GM23338 (cell line): Measurements from ENCODE around the gene LDB3. TPM values are rescaled to one million over a fixed set of nuclear protein-coding genes. Genes with fewer than 3 reads are reported as not detected.

Experiments used
- ATAC-seq: fragments of 200-7000 bp; cut with Tn5 transposase; 3 replicates; pipeline ENCODE4 v1.9.1; 2020
- DNase-seq: peaks from one replicate; pipeline ENCODE4 v3.0.0-alpha.2; 2015; ENCODE audit warnings: low spot score
- H2AFZ ChIP-seq: fragments of 200-600 bp; sonication (generic); 2 replicates; pipeline ENCODE4 v1.8.0; 2016; ENCODE audit warnings: antibody characterized with exemption, mild to moderate bottlenecking, moderate library complexity
- H3F3A ChIP-seq: fragments of 200-600 bp; sonication (generic); replicated peaks from 2 replicates; pipeline ENCODE4 v1.8.0; 2017; ENCODE audit warnings: antibody characterized with exemption, mixed run types, low read depth
- H3K27ac ChIP-seq: fragments of 200-600 bp; sonication (generic); 2 replicates; pipeline ENCODE4 v1.6.1; 2016; ENCODE audit warnings: low read depth
- H3K27me3 ChIP-seq: fragments of 200-600 bp; sonication (generic); 2 replicates; pipeline ENCODE4 v1.8.0; 2016; ENCODE audit warnings: mild to moderate bottlenecking, mixed run types, moderate library complexity; ENCODE audit not compliant: insufficient read depth
- H3K36me3 ChIP-seq: fragments of 200-600 bp; sonication (generic); 2 replicates; pipeline ENCODE4 v1.8.0; 2016; ENCODE audit warnings: mild to moderate bottlenecking; ENCODE audit not compliant: insufficient read depth
- H3K4me1 ChIP-seq: fragments of 200-600 bp; sonication (generic); 2 replicates; pipeline ENCODE4 v1.8.0; 2016; ENCODE audit warnings: mild to moderate bottlenecking, moderate library complexity; ENCODE audit not compliant: insufficient read depth
- H3K4me2 ChIP-seq: fragments of 200-600 bp; sonication (generic); 2 replicates; pipeline ENCODE4 v1.7.1; 2017; ENCODE audit warnings: mixed run types
- H3K4me3 ChIP-seq: fragments of 200-600 bp; sonication (generic); 2 replicates; pipeline ENCODE4 v1.6.1; 2016; ENCODE audit warnings: mixed run types
- H3K79me2 ChIP-seq: fragments of 200-600 bp; sonication (generic); replicated peaks from 2 replicates; pipeline ENCODE4 v1.8.0; 2017; ENCODE audit warnings: mild to moderate bottlenecking; ENCODE audit not compliant: insufficient read depth
- H3K9me2 ChIP-seq: fragments of 200-600 bp; sonication (generic); 2 replicates; pipeline ENCODE4 v1.8.0; 2017; ENCODE audit not compliant: insufficient read depth
- H4K20me1 ChIP-seq: fragments of 200-600 bp; sonication (generic); replicated peaks from 2 replicates; pipeline ENCODE4 v1.8.0; 2017; ENCODE audit warnings: mild to moderate bottlenecking; ENCODE audit not compliant: insufficient read depth
- H3K27ac Mint-ChIP-seq: 2 replicates; pipeline ENCODE4 v1.8.0; 2020; ENCODE audit warnings: inconsistent platforms, mild to moderate bottlenecking, moderate library complexity, mixed read lengths
- H3K27me3 Mint-ChIP-seq: 3 replicates; pipeline ENCODE4 v1.8.0; 2022; ENCODE audit warnings: low read depth, mild to moderate bottlenecking, moderate library complexity, mixed read lengths, inconsistent platforms; ENCODE audit not compliant: insufficient read depth, poor library complexity
- H3K36me3 Mint-ChIP-seq: 3 replicates; pipeline ENCODE4 v1.8.0; 2021; ENCODE audit warnings: low read depth, mild to moderate bottlenecking, inconsistent platforms, moderate library complexity, mixed read lengths
- H3K4me1 Mint-ChIP-seq: 3 replicates; pipeline ENCODE4 v1.8.0; 2020; ENCODE audit warnings: mild to moderate bottlenecking, inconsistent platforms, mixed read lengths
- H3K4me3 Mint-ChIP-seq: 3 replicates; pipeline ENCODE4 v1.8.0; 2021; ENCODE audit warnings: moderate library complexity, mild to moderate bottlenecking, inconsistent platforms, mixed read lengths
- H3K9me3 Mint-ChIP-seq: 3 replicates; pipeline ENCODE4 v1.8.0; 2020; ENCODE audit warnings: moderate library complexity, mild to moderate bottlenecking, inconsistent platforms, mixed read lengths
- CREB1 ChIP-seq: fragments of 250-450 bp; sonication (Bioruptor Pico); IDR thresholded peaks from 2 replicates; pipeline ENCODE4 v1.5.0; 2020; ENCODE audit warnings: low read depth, mild to moderate bottlenecking, moderate library complexity
- EZH2 ChIP-seq: fragments of 200-600 bp; sonication (generic); IDR thresholded peaks from one replicate; pipeline ENCODE4 v1.8.0; 2017; ENCODE audit warnings: antibody characterized with exemption, mild to moderate bottlenecking, low read depth; ENCODE audit not compliant: unreplicated experiment
- EZH2phosphoT487 ChIP-seq: fragments of 200-600 bp; sonication (generic); IDR thresholded peaks from one replicate; pipeline ENCODE4 v1.8.1; 2018; ENCODE audit warnings: antibody characterized with exemption; ENCODE audit not compliant: unreplicated experiment
- JUNB ChIP-seq: IDR thresholded peaks from one replicate; pipeline ENCODE4 v1.6.1; 2016; ENCODE audit warnings: antibody characterized with exemption; ENCODE audit not compliant: unreplicated experiment
- NANOG ChIP-seq: IDR thresholded peaks from 2 replicates; pipeline ENCODE4 v1.6.1; 2016; ENCODE audit warnings: antibody characterized with exemption, borderline replicate concordance
- POLR2AphosphoS5 ChIP-seq: IDR thresholded peaks from 2 replicates; pipeline ENCODE4 v1.6.1; 2016; ENCODE audit warnings: antibody characterized with exemption, low read depth
- STAT1 ChIP-seq: IDR thresholded peaks from one replicate; pipeline ENCODE4 v1.6.1; 2016; ENCODE audit warnings: antibody characterized with exemption; ENCODE audit not compliant: unreplicated experiment
- ZNF114 ChIP-seq: fragments of 250-450 bp; sonication (Bioruptor Pico); IDR thresholded peaks from 2 replicates; pipeline ENCODE4 v1.5.0; 2020; ENCODE audit warnings: mild to moderate bottlenecking, moderate library complexity
- ZNF331 ChIP-seq: fragments of 250-450 bp; sonication (Bioruptor Pico); IDR thresholded peaks from 2 replicates; pipeline ENCODE4 v1.5.0; 2020; ENCODE audit warnings: low read depth, mild to moderate bottlenecking, moderate library complexity
- polyA plus RNA-seq: library from polyadenylated mRNA; unstranded; fragments of >200 nt; fragmentation: Nextera tagmentation; extraction: Ambion mirVana; gene quantifications from 2 replicates; pipeline ENCODE4 v1.2.1, GENCODE V29; 2016
- total RNA-seq: library from RNA; depleted of rRNA; stranded (reverse); fragments of >200 nt; shearing (Covaris generic); gene quantifications from 2 replicates; pipeline ENCODE4 v1.2.3, GENCODE V29; 2014
- TF ChIP-seq, protein P1 (sequence below): fragments of 250-450 bp; sonication (Bioruptor Pico); IDR thresholded peaks from 2 replicates; pipeline ENCODE4 v1.5.0; 2020; ENCODE audit warnings: mild to moderate bottlenecking, moderate library complexity
- TF ChIP-seq, protein P2 (sequence below): IDR thresholded peaks from 2 replicates; pipeline ENCODE4 v1.6.1; 2016; ENCODE audit warnings: antibody characterized with exemption
- TF ChIP-seq, protein P3 (sequence below): IDR thresholded peaks from one replicate; pipeline ENCODE4 v1.6.1; 2018; ENCODE audit warnings: antibody characterized with exemption; ENCODE audit not compliant: unreplicated experiment

Gene LDB3
- total and polyA plus RNA-seq, 2 experiments from 2014 or later = 0.14 to 0.16 TPM

DNA sequence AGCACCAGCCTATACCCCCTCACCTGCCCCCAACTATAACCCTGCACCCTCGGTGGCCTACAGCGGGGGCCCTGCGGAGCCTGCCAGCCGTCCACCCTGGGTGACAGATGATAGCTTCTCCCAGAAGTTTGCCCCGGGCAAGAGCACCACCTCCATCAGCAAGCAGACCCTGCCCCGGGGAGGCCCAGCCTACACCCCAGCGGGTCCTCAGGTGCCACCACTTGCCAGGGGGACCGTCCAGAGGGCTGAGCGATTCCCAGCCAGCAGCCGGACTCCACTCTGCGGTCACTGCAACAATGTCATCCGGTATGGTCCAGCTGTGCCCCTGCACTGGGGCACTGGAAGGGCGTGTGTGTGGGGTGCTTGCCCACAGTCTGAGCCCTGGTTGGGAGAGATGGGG is 48.2 kb downstream of the LDB3 start:
- Mint-ChIP-seq H3K9me3 (no peaks in the 10 kb centered on the region), H3K4me1 (peaks cover 28% of the 10 kb centered on the region), H3K27me3 (peaks cover 13% of the 10 kb centered on the region), H3K27ac (no peak overlapping the region), H3K4me3 (no peak overlapping the region), H3K36me3 (no peaks in the 10 kb centered on the region)
- ATAC-seq (no peak), DNase-seq (no peak)
- Histone ChIP-seq H3K79me2 (no peaks in the 10 kb centered on the region), H3K27me3 (no peaks in the 10 kb centered on the region), H4K20me1 (no peaks in the 10 kb centered on the region), H3K27ac (no peak overlapping the region), H3K4me1 (peaks cover 22% of the 10 kb centered on the region), H3K9me2 (no peaks in the 10 kb centered on the region), H3K4me2 (no peak overlapping the region), H3F3A (peaks cover 5% of the 10 kb centered on the region; the same call in 1 of the 2 replicates), H2AFZ (no peak overlapping the region), H3K36me3 (no peaks in the 10 kb centered on the region), H3K4me3 (no peak overlapping the region)
- TF ChIP-seq STAT1 (no peak), NANOG (no peak), JUNB (no peak), EZH2 (no peak), CREB1 (CRISPR knock-in tag) (no peak)

DNA sequence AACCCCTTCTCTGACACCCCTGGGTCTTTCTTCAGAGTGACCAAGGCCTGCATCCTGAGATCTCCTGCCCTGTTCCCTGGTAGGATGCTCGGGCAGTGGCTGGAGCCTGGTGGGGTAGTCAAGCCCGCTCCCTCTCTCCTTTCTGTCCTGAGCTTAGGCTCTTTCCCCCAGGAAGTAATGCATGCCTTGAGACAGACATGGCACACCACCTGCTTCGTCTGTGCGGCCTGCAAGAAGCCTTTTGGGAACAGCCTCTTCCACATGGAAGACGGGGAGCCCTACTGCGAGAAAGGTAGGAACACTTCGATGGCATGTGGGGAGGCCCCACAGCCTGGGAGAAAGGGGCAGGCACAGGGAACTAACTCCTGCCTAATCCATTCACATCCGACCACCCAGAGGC is 50.2 kb downstream of the LDB3 start:
- no peaks in the 10 kb centered on the region for H3K27me3 ChIP-seq
- H3K36me3 ChIP-seq = no peaks in the 10 kb centered on the region
- peaks cover 25% of the 10 kb centered on the region for H3K4me1 Mint-ChIP-seq
- H3K9me3 Mint-ChIP-seq = no peaks in the 10 kb centered on the region
- H3K27ac Mint-ChIP-seq = no peak overlapping the region
- no peak for ATAC-seq
- H3K79me2 ChIP-seq = no peaks in the 10 kb centered on the region
- DNase-seq = no peak
- no peak overlapping the region for H3K4me3 Mint-ChIP-seq
- peaks cover 14% of the 10 kb centered on the region; the same call in 1 of the 2 replicates for H3K4me1 ChIP-seq
- peaks cover 3% of the 10 kb centered on the region; the same call in 1 of the 2 replicates for H3K9me2 ChIP-seq
- H2AFZ ChIP-seq = peak overlapping the region; percentile 18; the same call in 1 of the 2 replicates
- H4K20me1 ChIP-seq = no peaks in the 10 kb centered on the region
- H3K27me3 Mint-ChIP-seq = peaks cover 9% of the 10 kb centered on the region
- H3K4me3 ChIP-seq = no peak overlapping the region
- no peak overlapping the region for H3K27ac ChIP-seq
- no peaks in the 10 kb centered on the region for H3K36me3 Mint-ChIP-seq
- 0 out of 2 replicates have a peak, but pooled peaks cover under 1% of the 10 kb centered on the region for H3F3A ChIP-seq
- no peak overlapping the region for H3K4me2 ChIP-seq
- TF ChIP-seq ZNF331 (CRISPR knock-in tag) (no peak), EZH2 (no peak), JUNB (no peak), EZH2phosphoT487 (no peak), STAT1 (no peak), CREB1 (CRISPR knock-in tag) (no peak), ZNF114 (no peak), POLR2AphosphoS5 (no peak)
- TF ChIP-seq, protein P1, sequence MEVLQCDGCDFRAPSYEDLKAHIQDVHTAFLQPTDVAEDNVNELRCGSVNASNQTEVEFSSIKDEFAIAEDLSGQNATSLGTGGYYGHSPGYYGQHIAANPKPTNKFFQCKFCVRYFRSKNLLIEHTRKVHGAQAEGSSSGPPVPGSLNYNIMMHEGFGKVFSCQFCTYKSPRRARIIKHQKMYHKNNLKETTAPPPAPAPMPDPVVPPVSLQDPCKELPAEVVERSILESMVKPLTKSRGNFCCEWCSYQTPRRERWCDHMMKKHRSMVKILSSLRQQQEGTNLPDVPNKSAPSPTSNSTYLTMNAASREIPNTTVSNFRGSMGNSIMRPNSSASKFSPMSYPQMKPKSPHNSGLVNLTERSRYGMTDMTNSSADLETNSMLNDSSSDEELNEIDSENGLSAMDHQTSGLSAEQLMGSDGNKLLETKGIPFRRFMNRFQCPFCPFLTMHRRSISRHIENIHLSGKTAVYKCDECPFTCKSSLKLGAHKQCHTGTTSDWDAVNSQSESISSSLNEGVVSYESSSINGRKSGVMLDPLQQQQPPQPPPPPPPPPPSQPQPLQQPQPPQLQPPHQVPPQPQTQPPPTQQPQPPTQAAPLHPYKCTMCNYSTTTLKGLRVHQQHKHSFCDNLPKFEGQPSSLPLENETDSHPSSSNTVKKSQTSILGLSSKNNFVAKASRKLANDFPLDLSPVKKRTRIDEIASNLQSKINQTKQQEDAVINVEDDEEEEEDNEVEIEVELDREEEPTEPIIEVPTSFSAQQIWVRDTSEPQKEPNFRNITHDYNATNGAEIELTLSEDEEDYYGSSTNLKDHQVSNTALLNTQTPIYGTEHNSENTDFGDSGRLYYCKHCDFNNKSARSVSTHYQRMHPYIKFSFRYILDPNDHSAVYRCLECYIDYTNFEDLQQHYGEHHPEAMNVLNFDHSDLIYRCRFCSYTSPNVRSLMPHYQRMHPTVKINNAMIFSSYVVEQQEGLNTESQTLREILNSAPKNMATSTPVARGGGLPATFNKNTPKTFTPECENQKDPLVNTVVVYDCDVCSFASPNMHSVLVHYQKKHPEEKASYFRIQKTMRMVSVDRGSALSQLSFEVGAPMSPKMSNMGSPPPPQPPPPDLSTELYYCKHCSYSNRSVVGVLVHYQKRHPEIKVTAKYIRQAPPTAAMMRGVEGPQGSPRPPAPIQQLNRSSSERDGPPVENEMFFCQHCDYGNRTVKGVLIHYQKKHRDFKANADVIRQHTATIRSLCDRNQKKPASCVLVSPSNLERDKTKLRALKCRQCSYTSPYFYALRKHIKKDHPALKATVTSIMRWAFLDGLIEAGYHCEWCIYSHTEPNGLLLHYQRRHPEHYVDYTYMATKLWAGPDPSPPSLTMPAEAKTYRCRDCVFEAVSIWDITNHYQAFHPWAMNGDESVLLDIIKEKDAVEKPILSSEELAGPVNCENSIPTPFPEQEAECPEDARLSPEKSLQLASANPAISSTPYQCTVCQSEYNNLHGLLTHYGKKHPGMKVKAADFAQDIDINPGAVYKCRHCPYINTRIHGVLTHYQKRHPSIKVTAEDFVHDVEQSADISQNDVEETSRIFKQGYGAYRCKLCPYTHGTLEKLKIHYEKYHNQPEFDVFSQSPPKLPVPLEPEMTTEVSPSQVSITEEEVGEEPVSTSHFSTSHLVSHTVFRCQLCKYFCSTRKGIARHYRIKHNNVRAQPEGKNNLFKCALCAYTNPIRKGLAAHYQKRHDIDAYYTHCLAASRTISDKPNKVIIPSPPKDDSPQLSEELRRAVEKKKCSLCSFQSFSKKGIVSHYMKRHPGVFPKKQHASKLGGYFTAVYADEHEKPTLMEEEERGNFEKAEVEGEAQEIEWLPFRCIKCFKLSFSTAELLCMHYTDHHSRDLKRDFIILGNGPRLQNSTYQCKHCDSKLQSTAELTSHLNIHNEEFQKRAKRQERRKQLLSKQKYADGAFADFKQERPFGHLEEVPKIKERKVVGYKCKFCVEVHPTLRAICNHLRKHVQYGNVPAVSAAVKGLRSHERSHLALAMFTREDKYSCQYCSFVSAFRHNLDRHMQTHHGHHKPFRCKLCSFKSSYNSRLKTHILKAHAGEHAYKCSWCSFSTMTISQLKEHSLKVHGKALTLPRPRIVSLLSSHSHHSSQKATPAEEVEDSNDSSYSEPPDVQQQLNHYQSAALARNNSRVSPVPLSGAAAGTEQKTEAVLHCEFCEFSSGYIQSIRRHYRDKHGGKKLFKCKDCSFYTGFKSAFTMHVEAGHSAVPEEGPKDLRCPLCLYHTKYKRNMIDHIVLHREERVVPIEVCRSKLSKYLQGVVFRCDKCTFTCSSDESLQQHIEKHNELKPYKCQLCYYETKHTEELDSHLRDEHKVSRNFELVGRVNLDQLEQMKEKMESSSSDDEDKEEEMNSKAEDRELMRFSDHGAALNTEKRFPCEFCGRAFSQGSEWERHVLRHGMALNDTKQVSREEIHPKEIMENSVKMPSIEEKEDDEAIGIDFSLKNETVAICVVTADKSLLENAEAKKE = no peak
- TF ChIP-seq, protein P2, sequence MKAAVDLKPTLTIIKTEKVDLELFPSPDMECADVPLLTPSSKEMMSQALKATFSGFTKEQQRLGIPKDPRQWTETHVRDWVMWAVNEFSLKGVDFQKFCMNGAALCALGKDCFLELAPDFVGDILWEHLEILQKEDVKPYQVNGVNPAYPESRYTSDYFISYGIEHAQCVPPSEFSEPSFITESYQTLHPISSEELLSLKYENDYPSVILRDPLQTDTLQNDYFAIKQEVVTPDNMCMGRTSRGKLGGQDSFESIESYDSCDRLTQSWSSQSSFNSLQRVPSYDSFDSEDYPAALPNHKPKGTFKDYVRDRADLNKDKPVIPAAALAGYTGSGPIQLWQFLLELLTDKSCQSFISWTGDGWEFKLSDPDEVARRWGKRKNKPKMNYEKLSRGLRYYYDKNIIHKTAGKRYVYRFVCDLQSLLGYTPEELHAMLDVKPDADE = no peak
- TF ChIP-seq, protein P3, sequence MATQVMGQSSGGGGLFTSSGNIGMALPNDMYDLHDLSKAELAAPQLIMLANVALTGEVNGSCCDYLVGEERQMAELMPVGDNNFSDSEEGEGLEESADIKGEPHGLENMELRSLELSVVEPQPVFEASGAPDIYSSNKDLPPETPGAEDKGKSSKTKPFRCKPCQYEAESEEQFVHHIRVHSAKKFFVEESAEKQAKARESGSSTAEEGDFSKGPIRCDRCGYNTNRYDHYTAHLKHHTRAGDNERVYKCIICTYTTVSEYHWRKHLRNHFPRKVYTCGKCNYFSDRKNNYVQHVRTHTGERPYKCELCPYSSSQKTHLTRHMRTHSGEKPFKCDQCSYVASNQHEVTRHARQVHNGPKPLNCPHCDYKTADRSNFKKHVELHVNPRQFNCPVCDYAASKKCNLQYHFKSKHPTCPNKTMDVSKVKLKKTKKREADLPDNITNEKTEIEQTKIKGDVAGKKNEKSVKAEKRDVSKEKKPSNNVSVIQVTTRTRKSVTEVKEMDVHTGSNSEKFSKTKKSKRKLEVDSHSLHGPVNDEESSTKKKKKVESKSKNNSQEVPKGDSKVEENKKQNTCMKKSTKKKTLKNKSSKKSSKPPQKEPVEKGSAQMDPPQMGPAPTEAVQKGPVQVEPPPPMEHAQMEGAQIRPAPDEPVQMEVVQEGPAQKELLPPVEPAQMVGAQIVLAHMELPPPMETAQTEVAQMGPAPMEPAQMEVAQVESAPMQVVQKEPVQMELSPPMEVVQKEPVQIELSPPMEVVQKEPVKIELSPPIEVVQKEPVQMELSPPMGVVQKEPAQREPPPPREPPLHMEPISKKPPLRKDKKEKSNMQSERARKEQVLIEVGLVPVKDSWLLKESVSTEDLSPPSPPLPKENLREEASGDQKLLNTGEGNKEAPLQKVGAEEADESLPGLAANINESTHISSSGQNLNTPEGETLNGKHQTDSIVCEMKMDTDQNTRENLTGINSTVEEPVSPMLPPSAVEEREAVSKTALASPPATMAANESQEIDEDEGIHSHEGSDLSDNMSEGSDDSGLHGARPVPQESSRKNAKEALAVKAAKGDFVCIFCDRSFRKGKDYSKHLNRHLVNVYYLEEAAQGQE = no peak
